Measurements from ENCODE around the gene TTLL5.
"Not testable (repeated sequence)": the region's sequence is repeated elsewhere in the genome, so short reads cannot be mapped to it uniquely, and the experiment has no call there.

TTLL5 gene

DNA sequence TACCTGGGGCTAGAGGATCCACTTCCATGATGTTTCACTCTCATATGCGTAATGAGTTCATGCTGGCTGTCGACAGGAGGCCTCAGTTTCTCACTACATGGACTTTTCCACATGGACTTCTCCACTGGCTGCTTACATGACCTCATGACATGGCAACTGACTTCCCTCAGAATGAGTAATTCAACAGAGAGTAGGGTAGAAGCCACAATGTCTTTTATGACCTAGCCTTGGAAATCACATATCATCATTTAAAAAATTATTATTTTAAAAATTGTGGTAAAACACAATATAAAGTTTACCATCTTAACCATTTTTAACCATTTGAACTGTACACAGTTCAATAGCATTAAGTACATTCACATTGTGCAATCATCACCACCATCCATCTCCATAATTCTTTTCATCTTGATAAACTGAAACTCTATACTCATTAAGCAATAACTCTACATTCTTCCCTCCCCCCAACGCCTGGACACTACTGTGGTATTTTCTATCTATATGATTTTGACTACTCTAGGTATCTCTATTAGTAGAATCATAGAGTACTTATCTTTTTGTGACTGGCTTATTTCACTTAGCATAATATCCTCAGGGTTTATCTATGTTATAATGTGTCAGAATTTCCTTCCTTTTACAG, 176.2 kb downstream of the TTLL5 start:
- no peak for DNase-seq

DNA sequence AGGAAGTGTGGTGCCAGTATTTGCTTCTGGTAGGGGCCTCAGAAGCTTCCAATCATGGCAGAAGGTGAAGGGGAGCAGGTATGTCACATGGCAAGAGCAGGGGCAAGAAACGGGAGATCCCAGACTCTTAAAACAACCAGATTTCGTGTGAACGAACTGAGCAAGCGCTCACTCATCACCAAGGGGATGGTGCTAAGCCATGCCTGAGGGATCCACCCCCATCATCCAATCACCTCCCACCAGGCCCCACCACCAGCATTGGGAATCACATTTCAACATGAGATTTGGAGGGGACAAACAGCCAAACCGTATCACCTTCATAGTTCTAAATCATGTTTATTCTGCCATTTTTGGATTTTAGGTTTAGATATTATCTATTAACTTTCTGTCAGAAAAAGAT, 179.9 kb downstream of the TTLL5 start:
- no peak for DNase-seq

DNA sequence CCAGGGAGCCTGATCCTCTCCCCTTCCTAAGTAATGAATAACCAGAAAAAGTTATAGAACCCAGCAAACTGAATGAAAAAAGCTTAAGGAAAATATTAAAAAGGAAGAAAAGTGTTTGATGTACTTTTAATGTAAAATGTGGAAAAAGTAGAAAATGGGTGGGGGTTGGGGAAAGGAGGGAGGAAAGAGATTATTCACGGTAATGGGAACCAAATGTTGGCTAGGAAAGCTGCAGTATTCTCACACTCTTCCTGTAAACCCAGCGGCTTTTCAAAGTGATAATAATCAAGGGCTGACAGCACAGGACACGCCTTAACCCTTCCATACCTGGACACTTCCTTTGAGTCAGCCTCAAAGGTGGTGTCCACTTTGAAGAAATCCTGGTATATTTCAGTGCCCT, 181.5 kb downstream of the TTLL5 start:
- no peak for DNase-seq

DNA sequence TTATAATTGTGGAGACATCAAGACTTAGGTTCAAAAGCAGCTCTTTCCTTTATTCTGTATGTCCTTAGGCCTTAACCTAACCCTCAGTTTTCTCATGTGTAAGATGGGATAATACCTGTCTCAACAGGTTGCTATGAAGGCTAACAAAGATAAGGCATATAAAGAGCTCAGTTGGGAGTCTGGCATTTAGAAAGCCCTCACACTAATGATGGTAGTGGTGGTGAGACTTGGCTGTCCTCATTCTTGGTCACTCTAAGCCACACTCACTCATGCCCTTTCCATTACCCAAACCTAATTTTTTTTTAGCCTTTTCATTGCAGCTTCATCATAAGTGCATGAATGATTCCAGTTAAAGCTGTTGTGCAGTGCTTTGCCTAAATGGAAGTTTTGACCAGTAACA, 183.4 kb downstream of the TTLL5 start:
- DNase-seq, result no peak

DNA sequence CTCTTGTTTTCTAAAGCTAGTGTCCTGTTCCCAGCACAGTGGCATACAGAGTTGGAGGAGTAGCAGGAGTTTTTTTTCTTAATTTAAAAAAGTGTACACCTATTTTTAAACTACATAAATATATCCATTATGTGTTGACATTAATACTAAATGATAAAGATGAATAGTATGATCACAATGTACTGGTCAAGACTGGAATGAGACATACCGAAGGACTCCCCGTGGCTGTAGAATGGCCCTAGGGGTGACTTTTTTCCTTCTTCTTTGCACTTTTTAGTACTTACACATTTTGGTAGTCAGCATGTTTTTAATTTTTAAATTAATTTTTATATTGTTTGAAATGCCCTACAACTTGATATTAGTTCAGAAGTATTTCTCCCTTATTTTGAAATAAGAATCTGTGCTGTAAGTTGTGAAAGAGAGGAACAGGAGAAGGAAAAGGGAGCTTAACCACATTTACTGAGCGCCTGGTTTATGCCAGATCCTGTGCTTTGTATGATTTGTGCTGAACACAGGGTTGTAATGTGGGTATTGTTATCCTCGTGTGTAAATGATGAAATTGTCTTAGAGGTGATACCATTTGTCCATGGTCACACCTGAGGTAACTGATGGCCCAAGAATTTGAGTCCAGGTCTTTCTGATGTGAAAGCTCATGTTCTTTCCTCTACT, 184.2 kb downstream of the TTLL5 start:
- DNase-seq, result no peak

DNA sequence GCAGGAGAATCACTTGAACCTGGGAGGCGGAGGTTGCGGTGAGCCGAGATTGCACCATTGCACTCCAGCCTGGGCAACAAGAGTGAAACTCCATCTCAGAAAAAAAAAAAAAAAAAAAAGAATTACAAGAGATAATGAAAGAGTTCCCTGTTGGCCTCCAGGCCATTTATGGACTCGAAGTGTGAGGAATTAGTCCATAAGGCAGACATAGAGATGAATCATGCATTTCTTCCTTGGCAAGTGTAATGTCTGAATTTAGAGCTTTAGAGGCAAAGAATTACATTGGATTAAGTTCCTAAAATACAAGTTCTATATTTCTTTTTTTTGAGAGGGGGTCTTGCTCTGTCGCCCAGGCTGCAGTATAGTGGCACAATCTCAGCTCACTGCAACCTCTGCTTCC, 185.6 kb downstream of the TTLL5 start:
- not testable (repeated sequence) for DNase-seq

DNA sequence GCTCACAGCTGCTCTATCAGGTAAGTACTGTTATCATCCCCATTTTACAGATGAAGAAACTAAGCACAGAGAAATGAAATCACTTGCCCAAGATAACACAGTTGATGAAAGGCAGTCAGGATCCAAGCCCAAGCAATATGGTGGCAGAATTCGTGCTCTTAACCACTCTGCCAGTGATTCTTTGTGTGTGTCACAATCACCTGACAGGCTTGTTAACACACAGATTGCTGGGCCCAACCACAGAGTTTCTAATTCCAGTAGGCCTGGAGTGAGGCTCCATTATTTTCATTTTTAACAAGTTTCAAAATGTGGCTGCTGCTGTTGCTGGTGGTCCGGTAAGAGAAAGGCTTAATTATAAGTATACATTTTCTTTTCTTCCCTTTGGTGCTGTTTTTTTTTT, 186.5 kb downstream of the TTLL5 start:
- no peak for DNase-seq

DNA sequence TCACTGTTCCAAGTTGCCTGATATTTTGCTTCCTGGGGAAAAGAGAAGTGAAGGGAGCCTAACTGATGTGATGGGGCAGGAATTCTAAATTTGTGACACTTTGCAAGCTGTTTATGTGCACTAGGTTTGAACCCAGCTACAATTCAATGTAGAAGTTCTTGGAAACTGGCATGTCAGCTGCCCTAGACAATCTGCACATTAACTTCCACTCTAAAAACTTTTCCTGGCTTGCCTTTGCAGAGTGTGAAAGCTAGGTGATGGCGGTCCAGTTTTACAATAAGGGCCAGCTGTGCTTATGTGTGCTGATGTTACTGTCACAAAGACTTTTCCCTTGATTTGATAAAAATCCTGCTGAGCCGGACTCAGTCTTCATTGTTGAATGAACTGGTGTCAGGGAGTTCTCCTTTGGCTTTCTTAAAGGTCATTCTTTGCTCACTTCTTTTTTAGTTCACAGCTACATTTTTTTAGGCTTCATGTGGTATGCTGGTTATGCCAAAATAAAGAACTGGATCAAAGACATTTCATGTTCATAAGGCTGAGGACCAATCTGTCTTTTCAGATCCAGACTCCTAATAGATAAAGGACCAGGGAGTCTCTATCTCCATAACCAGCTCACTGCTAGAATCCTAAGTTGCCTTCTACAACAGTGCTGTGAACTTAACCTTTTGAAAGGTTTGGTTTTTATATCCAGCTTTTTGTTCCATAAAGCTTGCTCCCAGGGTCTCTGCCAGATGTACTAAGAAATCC, 187.3 kb downstream of the TTLL5 start:
- no peak for DNase-seq

DNA sequence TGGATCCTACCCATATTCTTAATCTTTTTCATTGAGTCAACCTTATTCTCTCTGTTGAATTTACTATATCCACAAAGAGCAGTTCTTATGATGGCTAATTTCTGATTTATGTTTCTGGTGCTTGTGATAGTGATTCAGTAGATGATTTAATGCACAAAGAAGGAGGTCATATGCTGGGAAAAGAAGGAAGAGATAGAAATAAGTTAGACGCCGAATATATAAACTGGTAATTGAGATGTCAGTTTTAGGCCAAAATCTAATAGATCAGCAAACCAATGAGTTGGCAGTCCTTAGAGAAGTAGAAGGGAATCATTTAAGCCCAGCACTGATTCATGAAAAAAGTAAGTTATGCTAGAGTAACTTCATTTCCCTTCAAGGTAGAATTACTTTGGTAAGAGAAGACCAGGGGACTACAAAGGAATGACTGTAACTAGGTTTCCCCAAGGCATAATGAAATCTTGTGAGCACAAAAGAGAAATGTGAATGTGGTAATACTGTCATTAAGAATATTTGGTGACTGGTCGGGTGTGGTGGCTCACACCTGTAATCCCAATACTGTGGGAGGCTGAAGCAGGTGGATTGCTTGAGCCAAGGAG, 188.4 kb downstream of the TTLL5 start:
- DNase-seq, result no peak

DNA sequence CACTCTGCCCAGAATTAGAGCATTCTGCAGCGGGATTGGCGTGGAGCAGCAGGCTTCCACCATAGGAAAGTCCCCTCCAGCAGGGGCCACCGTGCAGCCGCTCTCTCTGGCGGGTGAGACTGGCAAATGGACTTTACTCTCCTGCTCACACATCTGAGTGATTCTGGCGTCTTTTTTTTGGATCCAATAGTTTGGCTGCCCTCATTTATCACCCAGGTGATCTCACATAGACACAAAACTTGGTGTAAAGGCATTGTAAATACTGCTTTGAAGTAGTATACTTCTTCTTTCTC, 190.5 kb downstream of the TTLL5 start:
- DNase-seq, result no peak

DNA sequence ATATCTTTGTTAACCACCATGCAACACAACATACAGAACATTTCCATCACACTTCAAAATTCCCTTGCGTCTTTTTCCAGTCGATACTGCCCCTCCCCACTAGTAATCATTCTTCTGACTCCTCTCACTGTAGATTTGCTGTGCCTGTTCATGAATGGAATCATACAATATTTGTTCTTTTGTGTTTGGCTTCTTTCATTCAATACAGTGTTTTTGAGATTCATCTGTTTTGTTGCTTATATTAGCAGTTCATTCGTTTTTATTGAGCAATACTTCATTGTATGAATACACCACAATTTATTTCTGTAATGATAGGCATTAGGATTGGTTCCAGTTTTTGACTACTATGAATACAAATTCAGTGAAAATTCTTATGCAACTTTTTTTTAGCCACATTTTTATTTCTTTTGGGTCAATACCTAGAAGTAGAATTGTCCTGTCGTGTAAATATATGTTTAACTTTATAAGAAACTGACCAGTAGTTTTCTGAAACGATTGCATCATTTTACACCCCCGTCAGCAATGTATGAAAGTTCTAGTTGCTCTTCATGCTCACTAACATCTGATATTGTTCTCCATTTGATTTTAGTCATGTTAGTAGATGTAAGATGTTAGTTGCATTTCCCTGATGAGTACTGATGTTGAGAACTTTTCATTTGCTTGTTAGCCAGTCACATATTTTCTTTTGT, 193.2 kb downstream of the TTLL5 start:
- no peak for DNase-seq

DNA sequence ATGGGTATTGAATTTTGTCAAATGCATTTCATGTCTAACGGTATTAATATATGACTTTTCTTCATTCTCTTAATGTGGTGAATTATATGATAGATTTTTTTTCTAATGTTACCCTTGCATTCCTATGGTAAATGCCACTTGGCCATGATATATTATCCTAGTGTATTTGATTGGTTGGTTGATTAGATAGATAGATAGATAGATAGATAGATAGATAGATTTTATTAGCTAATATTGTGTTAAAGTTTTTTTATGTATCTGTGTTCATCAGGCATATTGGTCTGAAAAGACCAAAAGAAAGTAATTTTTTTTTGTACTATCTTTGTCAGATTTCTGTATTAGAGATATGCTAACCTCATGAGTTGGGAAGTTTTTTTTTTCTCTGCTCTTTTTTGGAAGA, 196.2 kb downstream of the TTLL5 start:
- no peak for DNase-seq

DNA sequence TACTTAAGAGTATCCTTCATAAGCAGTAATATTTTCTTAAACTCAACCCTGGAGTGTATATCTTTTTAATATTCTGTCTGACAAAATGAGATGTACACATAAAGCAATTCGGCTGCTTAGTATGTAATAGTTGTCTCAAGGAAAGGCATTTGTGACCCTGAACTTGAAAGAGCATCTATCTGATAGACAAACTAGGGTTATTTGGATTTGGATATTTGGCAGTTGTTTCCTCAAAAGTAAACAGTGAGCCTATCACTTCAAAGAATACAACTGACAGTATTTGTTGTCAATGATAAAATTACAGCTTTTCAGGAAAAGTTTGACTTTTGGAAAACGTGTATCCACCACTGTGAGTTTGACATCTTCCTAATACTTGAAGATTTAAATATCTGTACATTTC, 197.3 kb downstream of the TTLL5 start:
- DNase-seq, result no peak

DNA sequence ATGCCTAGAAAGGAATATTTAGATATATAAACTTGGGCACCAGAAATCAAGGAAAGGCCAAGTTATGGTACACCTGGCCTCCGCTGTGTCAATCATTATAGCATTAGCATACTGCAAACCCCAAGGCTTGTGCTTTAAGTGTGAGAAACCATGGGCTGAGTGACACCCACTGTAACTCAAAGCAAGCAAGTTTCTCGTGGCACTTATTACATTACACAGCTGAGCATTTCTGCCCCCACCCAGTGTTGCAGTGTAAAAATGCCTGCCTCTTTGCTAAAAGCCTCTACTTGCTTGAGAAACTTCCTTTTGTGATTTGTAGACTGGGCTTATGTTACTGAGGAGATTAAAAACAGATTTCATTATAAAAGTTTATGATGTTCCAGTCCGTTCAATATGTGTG, 198.7 kb downstream of the TTLL5 start:
- DNase-seq, result no peak

DNA sequence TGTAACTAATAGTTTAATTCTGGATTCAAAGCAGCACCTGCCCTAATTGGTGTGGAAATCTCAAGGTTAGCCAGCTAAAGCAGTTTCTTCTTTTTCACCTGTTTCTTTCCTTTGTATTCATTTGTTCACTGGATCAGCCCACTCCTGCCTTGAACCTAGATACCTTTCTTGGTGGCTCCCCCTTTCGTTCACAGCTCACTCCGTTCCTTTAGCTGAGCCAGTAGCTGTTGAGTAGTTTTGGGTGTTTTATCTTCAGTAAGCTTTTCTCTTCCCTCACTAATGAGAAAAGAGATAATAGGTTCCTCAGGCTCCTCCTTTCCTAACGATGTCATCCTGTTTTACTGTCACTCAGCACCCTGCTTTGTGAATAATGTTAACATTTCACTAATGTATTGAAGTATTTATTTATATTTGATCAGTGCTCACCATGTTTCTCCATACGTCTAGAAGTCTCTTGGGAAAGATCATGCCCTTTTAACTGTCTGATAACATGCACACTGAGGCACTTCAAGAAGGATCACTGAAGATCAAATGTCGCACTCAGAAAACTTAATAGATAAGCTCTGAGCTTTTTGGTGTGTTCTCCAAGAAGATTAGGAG, 199.6 kb downstream of the TTLL5 start:
- no peak for DNase-seq

DNA sequence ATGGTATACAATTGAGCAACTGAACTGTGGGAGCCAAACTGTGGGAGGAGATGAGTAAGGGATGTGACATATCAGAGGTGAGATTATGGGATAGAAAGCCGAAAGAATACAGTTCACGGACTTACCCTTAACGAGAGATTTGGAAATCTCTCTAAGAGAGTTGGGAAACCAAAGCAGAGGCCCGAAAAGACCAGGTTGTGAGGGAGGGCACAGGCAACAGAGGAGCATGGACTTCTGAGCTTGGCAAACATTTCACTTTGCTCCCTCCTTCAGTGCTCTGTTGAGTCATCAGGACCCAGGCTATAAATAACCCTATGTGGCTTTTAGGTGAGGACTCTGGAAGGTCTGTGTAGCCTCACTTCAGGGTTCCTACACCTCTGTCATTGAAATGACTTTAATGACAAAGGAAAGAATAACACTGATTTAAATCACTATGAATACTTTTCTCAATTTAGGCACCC, 200.1 kb downstream of the TTLL5 start:
- DNase-seq, result no peak

DNA sequence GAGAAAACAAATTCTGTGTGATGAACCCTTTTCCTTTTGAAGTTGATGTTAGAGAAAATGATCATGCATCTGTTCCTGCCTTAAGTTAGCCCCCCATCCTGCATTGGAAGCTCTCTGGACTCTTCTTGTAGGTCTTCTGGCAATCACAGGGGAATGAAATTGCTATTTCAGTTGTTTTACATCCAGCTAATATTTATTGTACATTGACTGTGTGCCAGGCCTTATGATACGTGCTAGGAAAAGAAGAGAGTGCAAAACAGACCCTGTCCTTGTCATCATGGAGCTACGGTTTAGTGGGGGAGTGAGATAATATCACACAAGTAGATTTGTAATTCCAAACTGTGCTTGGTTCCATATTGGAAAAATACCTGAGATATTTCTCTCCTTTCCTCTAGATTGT, 202.2 kb downstream of the TTLL5 start:
- DNase-seq, result no peak

DNA sequence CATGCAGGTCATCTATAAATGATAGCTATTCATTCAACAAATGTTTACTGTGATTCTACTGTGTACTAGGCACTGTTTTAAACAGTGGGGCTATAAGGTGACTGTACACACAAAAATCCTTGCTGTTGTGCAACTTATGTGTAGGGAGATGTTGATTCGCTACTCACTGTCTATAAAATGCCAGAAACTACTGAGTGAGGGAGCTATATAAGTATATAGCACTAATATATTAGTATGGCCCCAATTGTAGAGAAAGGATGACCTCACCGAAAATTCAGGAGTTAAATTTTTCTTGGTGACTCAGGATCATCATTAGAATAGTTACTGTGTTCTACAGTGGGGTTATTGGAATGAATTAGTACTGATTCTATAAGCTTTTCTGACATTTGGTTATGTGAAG, 203.3 kb downstream of the TTLL5 start:
- DNase-seq, result no peak

DNA sequence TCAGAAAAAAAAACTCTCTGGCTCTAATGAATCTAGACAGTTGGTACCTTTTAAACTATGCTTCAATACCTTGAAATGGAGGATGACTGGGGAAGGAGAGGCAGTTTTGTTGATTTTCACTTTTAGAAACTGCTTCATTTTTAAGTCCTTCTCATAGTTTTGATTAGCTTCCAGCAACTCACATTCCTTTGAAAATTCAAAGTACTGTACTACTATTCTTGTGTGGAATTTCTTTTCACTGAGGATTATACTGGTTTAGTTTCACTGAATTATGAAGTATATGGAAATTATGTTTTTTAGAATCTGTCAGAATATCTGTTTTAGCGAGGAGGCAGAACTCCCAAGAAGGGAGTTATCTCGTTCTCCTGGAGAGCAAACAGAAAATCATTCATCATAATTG, 204.5 kb downstream of the TTLL5 start:
- DNase-seq, result no peak

DNA sequence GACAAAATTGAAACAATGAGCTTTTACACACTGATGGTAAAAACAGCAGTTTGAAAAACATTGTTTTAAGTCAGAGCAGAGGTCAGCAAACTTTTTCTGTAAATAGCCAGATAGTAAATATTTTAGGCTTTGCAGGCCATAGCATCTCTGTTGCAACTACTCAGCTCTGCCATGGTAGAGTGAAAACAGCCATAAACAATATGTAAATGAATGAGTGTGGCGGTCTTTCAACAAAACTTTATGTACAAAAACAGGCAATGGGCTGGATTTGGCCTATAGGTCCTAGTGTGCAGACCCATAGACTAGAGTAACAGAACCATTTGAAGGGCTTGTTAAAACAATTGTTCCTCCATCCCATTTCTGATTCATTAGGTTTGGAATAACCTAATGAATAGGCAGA, 205.9 kb downstream of the TTLL5 start:
- DNase-seq, result no peak

DNA sequence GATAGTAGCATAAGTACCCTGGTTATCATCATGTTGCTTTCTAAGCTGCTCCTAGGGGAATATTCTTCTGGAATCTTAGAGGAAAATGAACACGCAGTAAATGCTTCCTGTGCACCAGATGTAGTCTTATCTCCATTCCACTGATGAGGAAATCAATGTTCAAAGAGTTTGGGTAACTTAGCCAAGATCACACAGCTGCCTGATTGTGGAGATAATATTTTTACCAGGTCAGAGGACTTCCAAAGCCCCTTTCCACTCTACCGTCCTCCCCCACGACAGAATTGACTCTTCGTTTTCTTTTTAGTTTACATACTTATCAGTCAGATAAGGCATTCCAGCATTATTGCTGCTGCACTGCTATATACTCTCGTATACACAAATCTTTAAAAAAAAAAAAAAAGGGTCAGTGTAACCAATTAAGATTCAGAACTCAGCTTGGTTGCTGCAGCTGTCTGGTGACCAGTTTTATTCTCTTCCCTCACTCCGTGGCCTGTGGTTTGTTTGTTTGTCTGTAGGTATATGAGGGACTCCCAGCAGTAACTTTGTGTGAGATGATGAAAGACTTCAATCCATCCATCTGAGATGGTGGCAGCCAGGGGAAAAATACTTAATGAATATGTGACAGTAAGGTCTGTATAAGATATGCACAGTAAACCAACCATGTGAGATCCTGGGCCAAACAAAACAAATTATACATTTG, 210.3 kb downstream of the TTLL5 start:
- DNase-seq, result no peak

DNA sequence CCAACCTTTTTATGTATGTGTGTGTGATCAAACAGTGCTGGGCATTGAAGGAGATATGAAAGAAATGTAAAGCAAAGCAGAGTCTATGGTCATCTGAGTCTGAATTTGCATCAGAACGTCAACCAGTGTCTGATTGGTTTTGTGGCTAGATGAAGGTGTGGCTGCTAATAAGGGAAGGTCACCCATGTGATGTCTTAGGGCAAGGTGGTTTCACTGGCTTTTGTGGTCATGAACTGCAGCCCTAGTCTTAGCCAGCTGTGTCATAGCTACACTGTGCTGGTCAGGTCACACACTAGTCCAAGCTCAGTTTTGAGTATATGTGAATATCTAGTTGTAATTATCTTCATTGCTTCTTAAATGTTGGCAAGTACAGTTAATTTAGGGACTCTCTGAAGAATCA, 214.9 kb downstream of the TTLL5 start:
- DNase-seq, result no peak

Data from activated naive CD4-positive, alpha-beta T cell (primary cell).